Activated CD4-positive, alpha-beta T cell treated with anti-CD3 and anti-CD28 coated beads, Interleukin-2, amount 10 ng/mL, durations not matched to agents 7 days and 5 days (primary cell): ENCODE measurements around the gene CCDC102B. TPM values are rescaled to one million over a fixed set of nuclear protein-coding genes. Genes with fewer than 3 reads are reported as not detected.
"Not testable (repeated sequence)": the region's sequence is repeated elsewhere in the genome, so short reads cannot be mapped to it uniquely, and the experiment has no call there.

Source experiments
- CTCF ChIA-PET: fragments of 350-600 bp; sonication (Branson Sonifier 250); formaldehyde crosslinking; loops from one replicate; lab custom pipeline; 2021; ENCODE audit warnings: antibody characterized with exemption; lab: Charles Lee
- POLR2A ChIA-PET: fragments of 350-600 bp; sonication (Branson Sonifier 250); formaldehyde crosslinking; loops from one replicate; lab custom pipeline; 2021; ENCODE audit warnings: antibody characterized with exemption; lab: Charles Lee
- DNase-seq: peaks from one replicate; pipeline ENCODE4 v3.0.0-alpha.2; 2020
- H3K27ac Mint-ChIP-seq: one replicate; pipeline ENCODE4 v1.8.0; 2021; ENCODE audit warnings: mild to moderate bottlenecking, moderate library complexity, mixed read lengths
- H3K27me3 Mint-ChIP-seq: one replicate; pipeline ENCODE4 v1.8.0; 2021; ENCODE audit warnings: mixed read lengths
- H3K36me3 Mint-ChIP-seq: one replicate; pipeline ENCODE4 v1.8.0; 2021; ENCODE audit warnings: low read depth, mixed read lengths
- H3K4me1 Mint-ChIP-seq: one replicate; pipeline ENCODE4 v1.8.0; 2021; ENCODE audit warnings: mixed read lengths
- H3K4me3 Mint-ChIP-seq: one replicate; pipeline ENCODE4 v1.8.0; 2021; ENCODE audit warnings: mild to moderate bottlenecking, moderate library complexity, mixed read lengths
- H3K9me3 Mint-ChIP-seq: one replicate; pipeline ENCODE4 v1.8.0; 2021; ENCODE audit warnings: mixed read lengths
- total RNA-seq, 2 experiments: library from RNA; stranded (reverse); gene quantifications; one replicate each; pipeline ENCODE4 v1.2.3, GENCODE V29; 2021

CCDC102B gene
- total RNA-seq, 2 experiments from 2014 or later = 2.0 to 2.3 TPM

GRCh38 chr18:68879947-68880346 is 82.1 kb downstream of the CCDC102B start:
- CTCF ChIA-PET = interaction anchor here (1.2 kb wide), 1 partner anchor 10 kb away, joined by 3 read pairs; no protein-coding TSS in a partner anchor
- H3K36me3 Mint-ChIP-seq, DNase-seq, H3K27me3 Mint-ChIP-seq, H3K9me3 Mint-ChIP-seq, H3K4me1 Mint-ChIP-seq, H3K27ac Mint-ChIP-seq, H3K4me3 Mint-ChIP-seq, POLR2A ChIA-PET: not testable (repeated sequence)

- no peak overlapping the region for H3K4me3 Mint-ChIP-seq
- H3K4me1 Mint-ChIP-seq = no peaks in the 10 kb centered on the region
- H3K9me3 Mint-ChIP-seq = no peaks in the 10 kb centered on the region
- POLR2A ChIA-PET = no interaction called here
- CTCF ChIA-PET = no interaction called here
- no peak for DNase-seq
- no peaks in the 10 kb centered on the region for H3K27me3 Mint-ChIP-seq
- no peak overlapping the region for H3K27ac Mint-ChIP-seq
- no peaks in the 10 kb centered on the region for H3K36me3 Mint-ChIP-seq
Measured at GRCh38 chr18:68887410-68887809, 89.5 kb downstream of the CCDC102B start.

GRCh38 chr18:68893354-68893753 is 95.5 kb downstream of the CCDC102B start:
- ChIA-PET POLR2A (no interaction called here), CTCF (no interaction called here)
- H3K4me1 Mint-ChIP-seq = no peaks in the 10 kb centered on the region
- no peak overlapping the region for H3K4me3 Mint-ChIP-seq
- no peaks in the 10 kb centered on the region for H3K27me3 Mint-ChIP-seq
- no peak overlapping the region for H3K27ac Mint-ChIP-seq
- no peaks in the 10 kb centered on the region for H3K9me3 Mint-ChIP-seq
- DNase-seq = no peak
- no peaks in the 10 kb centered on the region for H3K36me3 Mint-ChIP-seq

DNA sequence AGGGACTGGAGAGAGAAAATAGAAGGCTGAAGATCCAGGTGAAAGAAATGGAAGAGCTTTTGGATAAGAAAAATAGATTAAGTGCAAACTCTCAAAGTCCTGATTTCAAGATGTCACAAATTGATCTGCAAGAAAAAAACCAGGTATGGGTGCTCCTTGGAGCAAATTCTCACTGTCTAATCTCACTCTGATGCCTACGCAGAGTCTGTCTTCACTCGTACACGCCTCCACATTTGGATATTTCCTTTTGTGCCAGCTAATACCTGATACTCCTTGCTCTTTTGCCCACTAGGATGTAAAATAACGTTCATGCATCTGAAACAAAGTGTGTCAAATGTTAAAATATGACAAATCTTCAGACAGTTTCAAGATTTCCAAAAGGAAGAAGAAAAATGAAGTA is 99.4 kb downstream of the CCDC102B start:
- no peaks in the 10 kb centered on the region for H3K4me1 Mint-ChIP-seq
- H3K27ac Mint-ChIP-seq = no peak overlapping the region
- no peak overlapping the region for H3K4me3 Mint-ChIP-seq
- no peaks in the 10 kb centered on the region for H3K27me3 Mint-ChIP-seq
- H3K36me3 Mint-ChIP-seq = no peaks in the 10 kb centered on the region
- ChIA-PET POLR2A (no interaction called here), CTCF (no interaction called here)
- H3K9me3 Mint-ChIP-seq = no peaks in the 10 kb centered on the region
- no peak for DNase-seq

DNA sequence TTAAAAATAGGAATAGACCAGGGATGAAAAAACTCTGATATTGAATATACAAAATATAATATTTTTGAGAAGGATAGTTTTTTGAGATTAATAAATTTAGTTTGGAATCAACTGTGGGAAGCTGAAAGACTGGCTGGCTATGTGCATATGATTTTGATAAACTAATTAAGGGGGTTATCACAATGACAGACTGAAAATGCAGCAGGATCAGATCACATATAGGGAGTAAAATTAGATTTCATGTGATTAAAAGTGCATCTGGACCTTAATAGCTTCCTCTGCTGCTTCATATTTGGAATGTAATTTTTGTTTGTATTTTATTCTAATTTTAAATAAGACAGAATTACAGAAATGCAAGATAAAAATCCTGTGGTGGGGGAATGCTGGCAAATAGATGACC is 111.7 kb downstream of the CCDC102B start:
- H3K4me1 Mint-ChIP-seq = peaks cover 4% of the 10 kb centered on the region
- DNase-seq = no peak
- H3K4me3 Mint-ChIP-seq = no peak overlapping the region
- CTCF ChIA-PET = no interaction called here
- H3K9me3 Mint-ChIP-seq = peaks cover 2% of the 10 kb centered on the region
- no peak overlapping the region for H3K27ac Mint-ChIP-seq
- no peaks in the 10 kb centered on the region for H3K36me3 Mint-ChIP-seq
- POLR2A ChIA-PET = no interaction called here
- H3K27me3 Mint-ChIP-seq = no peaks in the 10 kb centered on the region

- H3K4me1 Mint-ChIP-seq = peaks cover 4% of the 10 kb centered on the region
- DNase-seq = no peak
- peaks cover 2% of the 10 kb centered on the region for H3K9me3 Mint-ChIP-seq
- ChIA-PET CTCF (no interaction called here), POLR2A (no interaction called here)
- no peak overlapping the region for H3K4me3 Mint-ChIP-seq
- H3K27me3 Mint-ChIP-seq = no peaks in the 10 kb centered on the region
- H3K27ac Mint-ChIP-seq = no peak overlapping the region
- H3K36me3 Mint-ChIP-seq = no peaks in the 10 kb centered on the region
Measured at GRCh38 chr18:68915061-68915460, 117.2 kb downstream of the CCDC102B start.

- Mint-ChIP-seq H3K4me3 (no peak overlapping the region), H3K27ac (peak overlapping the region; percentile 14), H3K4me1 (peaks cover 4% of the 10 kb centered on the region), H3K27me3 (no peaks in the 10 kb centered on the region), H3K9me3 (no peaks in the 10 kb centered on the region), H3K36me3 (no peaks in the 10 kb centered on the region)
- POLR2A ChIA-PET = no interaction called here
- CTCF ChIA-PET = no interaction called here
- DNase-seq = no peak
Measured at GRCh38 chr18:68916734-68917133, 118.9 kb downstream of the CCDC102B start.

- Mint-ChIP-seq H3K4me3 (no peak overlapping the region), H3K9me3 (no peaks in the 10 kb centered on the region), H3K27ac (no peak overlapping the region), H3K27me3 (no peaks in the 10 kb centered on the region), H3K36me3 (no peaks in the 10 kb centered on the region), H3K4me1 (peaks cover 4% of the 10 kb centered on the region)
- CTCF ChIA-PET = no interaction called here
- POLR2A ChIA-PET = no interaction called here
- no peak for DNase-seq
Measured at GRCh38 chr18:68918216-68918615, 120.3 kb downstream of the CCDC102B start.

DNA sequence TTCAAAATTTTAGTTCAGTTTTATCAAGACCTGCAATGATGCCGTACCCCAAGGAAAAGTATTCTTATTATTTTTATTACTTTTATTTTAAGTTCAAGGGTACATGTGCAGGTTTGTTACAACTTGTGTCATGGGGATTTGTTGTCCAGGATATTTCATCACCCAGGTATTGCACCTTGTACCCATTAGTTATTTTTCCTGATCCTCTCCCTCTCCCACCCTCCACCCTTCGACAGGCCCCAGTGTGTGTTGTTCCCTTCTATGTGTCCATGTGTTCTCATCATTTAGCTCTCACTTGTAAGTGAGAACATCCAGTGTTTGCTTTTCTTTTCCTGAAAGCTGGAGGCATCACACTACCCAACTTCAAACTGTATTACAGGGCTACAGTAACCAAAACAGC is 122.0 kb downstream of the CCDC102B start:
- no peaks in the 10 kb centered on the region for H3K4me1 Mint-ChIP-seq

GRCh38 chr18:68922392-68922791 is 124.5 kb downstream of the CCDC102B start:
- H3K4me3 Mint-ChIP-seq = no peak overlapping the region
- CTCF ChIA-PET = no interaction called here
- no peaks in the 10 kb centered on the region for H3K36me3 Mint-ChIP-seq
- H3K9me3 Mint-ChIP-seq = no peaks in the 10 kb centered on the region
- no peak overlapping the region for H3K27ac Mint-ChIP-seq
- POLR2A ChIA-PET = no interaction called here
- no peaks in the 10 kb centered on the region for H3K27me3 Mint-ChIP-seq
- no peak for DNase-seq
- H3K4me1 Mint-ChIP-seq = no peaks in the 10 kb centered on the region

More for the DNA sequence above, 122.0 kb downstream of the CCDC102B start:
- Mint-ChIP-seq H3K4me3 (no peak overlapping the region), H3K36me3 (no peaks in the 10 kb centered on the region), H3K27me3 (no peaks in the 10 kb centered on the region), H3K27ac (no peak overlapping the region), H3K9me3 (no peaks in the 10 kb centered on the region)
- no peak for DNase-seq
- POLR2A ChIA-PET = no interaction called here
- CTCF ChIA-PET = no interaction called here

DNA sequence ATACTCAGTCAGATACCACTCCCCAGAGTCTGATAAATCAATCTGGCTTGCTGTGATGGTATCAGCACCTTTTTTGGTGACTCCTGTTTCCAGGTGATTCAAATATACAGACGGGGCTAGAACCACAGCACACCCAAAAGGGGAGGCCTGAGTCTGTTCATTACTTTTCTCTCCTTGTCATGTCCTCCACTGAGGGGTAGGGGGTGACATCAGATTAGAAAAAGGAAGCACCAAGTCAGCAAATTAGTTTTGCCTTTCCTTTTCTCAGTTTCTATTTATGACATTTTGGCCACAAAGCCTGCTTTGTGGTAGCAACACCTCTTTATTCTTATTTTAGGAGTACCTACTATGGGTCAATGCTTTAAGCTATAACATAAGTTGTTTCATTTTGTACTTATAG is 127.4 kb downstream of the CCDC102B start:
- H3K36me3 Mint-ChIP-seq = no peaks in the 10 kb centered on the region
- peaks cover 3% of the 10 kb centered on the region for H3K27me3 Mint-ChIP-seq
- no peaks in the 10 kb centered on the region for H3K4me1 Mint-ChIP-seq
- ChIA-PET POLR2A (no interaction called here), CTCF (no interaction called here)
- H3K9me3 Mint-ChIP-seq = no peaks in the 10 kb centered on the region
- no peak for DNase-seq
- no peak overlapping the region for H3K27ac Mint-ChIP-seq
- no peak overlapping the region for H3K4me3 Mint-ChIP-seq

GRCh38 chr18:68928762-68929675 is 131.1 kb downstream of the CCDC102B start:
- peaks cover 3% of the 10 kb centered on the region for H3K27me3 Mint-ChIP-seq
- CTCF ChIA-PET = no interaction called here
- H3K9me3 Mint-ChIP-seq = no peaks in the 10 kb centered on the region
- no peaks in the 10 kb centered on the region for H3K36me3 Mint-ChIP-seq
- no peak overlapping the region for H3K27ac Mint-ChIP-seq
- no peak overlapping the region for H3K4me3 Mint-ChIP-seq
- H3K4me1 Mint-ChIP-seq = no peaks in the 10 kb centered on the region
- POLR2A ChIA-PET = no interaction called here
- DNase-seq = no peak

GRCh38 chr18:68935686-68936085 is 137.8 kb downstream of the CCDC102B start:
- Mint-ChIP-seq H3K9me3 (no peaks in the 10 kb centered on the region), H3K4me3 (no peak overlapping the region), H3K27ac (no peak overlapping the region), H3K4me1 (no peaks in the 10 kb centered on the region), H3K36me3 (no peaks in the 10 kb centered on the region), H3K27me3 (no peaks in the 10 kb centered on the region)
- ChIA-PET CTCF (no interaction called here), POLR2A (no interaction called here)
- no peak for DNase-seq
